HK-2 (cell line): ENCODE data around the gene WDR77.

ENCODE experiments used
- DNase-seq: peaks from one replicate; pipeline ENCODE4 v3.0.0-alpha.2; 2018; ENCODE audit not compliant: unreplicated experiment

The WDR77 gene

DNA sequence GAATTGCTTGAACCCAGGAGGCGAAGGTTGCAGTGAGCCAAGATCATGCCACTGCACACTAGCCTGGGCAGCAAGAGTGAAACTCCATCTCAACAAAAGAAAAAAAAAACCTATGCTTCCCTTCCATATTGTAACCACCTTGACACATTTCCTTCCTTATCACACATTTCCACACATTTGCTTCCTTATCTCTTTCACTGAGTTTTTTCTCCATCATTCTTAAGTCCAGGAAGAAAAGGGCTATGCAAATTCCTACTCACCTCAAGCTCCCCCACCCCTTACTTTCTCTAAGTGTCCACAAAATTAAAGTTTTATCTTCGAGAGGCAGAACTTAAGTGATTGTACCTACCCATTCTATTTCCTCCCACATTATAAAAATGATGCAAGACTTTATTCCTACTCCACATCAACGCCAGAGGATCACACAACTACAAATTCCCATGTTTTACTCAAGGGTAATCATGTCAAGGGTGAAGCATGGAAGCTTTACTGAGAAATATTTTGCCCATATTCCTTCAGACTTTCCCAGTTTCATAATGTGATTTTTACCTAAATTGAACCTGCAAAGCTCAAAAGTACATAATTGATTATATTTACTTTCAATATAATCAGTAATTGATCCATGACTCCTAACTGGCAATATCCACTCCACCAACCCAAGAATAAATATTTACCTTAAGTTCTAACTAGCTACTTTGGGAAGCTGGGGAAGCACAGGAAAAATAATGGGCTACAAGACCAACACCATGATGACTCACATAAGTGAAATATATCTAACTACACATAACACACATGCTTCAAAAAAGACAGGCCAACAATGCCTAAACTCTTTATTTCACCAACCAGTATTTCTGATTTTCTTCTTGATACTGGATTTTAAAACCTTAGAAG is 9.3 kb downstream of the WDR77 start:
- DNase-seq, result no peak

DNA sequence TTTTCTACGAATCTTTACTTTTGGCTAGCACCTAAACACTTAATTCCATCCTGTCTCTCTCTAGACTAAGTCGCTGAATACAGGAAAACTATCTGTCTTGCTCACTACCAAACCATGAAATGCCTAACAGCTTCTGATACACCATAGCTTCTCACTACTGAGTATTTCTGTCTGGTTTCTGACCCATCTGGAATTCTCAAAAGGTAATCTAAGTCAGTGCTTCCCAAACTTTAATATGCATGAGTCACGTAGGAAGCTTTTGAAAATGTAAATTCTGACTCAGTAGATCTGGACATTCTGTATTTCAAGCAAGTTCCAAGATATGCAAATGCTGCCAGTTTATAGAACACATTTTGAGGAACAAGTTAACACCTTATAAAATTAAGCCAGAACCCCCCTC is 12.3 kb downstream of the WDR77 start:
- DNase-seq, result no peak

DNA sequence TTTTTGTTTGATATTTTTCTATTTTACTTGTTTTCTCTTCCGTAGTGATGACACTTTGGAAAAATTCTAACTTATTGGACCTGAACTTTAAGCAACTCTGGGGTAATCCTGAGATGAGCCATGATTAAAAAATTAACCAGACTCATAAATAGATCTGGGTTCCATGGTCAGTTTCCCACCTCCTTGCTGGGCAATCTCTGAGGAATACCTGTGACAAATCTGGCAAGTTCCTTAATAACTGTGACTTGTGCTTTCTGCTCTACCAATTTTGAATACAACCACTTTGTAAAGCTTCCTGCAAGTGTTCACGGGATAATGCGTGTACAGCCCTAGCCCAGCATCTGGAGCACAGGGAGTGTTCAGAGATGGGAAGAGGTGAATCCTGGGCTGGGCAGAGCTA is 24.8 kb downstream of the WDR77 start:
- DNase-seq, result no peak

DNA sequence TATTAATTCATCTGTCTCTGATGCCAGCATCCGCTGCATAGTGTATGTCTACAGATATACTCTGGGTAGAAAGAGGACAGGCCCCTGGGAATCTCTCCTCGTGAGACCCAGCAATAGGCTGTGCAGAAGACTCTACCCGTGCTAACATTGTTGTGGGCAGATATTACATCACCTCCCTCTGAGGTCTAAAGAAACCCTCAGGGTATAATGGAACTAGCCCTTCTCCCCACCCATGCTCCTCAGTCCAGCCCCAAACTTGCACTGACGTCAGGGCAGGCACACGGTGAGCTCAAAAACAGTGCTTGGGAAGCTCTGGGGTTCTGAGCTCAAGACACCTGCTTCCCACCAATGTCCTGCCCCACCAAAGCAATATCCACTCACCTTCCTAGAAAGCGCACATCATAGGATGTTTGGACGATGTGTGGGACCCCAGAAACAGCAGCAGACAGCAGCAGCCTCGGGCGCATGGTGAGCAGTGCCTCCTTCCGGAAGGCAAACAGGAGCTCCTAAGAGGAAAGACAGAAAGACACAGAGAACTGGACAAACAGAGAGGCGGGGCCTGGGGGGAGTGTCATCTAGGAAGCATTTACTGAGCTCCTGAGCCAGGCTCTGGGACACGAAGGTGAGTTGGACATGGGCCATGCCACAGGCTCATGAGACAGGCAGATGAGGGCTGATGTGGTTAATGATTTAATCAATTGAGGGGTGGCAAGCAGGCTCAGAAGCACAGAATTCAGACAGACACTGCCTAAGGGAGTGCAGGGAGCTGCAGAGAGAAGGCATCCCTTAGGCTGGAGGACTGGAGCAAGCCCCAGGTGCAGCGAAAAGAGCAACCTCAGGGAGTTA is 26.3 kb downstream of the WDR77 start:
- peak; percentile 83 for DNase-seq

DNA sequence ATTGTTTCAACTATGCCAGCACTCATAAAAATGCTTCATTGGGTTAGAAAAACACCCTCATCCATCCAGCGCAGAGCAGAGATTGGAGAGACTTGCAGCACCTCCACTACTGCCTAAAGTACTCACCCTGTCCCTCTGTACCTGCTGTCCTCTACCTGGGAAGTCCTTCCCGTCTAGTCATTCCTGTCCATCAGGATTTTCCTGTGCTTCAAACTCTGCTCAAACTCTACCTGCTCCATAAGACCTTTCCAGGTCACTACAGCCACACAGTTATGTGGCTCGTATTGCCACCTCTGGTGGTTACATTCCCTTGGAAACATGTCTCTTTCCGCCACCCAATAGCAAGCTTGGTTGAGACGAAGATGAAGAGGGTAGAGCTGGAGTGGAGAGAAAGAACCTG is 28.7 kb downstream of the WDR77 start:
- no peak for DNase-seq

DNA sequence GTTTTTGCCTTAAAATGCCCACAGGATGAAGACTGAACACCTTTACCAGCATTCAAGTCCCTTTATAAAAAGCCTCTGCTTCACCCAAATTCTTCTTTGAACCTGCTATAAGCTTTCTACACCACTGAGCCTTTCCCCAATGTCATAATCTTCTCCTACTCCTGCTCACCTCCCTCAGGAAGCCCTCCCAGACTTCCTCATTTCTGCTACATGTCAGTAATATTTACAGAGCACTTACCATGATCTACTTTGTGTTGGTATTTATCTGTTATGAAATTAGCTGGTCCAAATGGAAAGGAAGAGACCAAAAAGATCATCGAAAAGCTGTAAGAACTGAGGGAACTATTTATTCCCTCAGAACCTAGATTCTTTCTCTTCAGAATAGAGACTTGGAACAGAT is 30.0 kb downstream of the WDR77 start:
- no peak for DNase-seq

DNA sequence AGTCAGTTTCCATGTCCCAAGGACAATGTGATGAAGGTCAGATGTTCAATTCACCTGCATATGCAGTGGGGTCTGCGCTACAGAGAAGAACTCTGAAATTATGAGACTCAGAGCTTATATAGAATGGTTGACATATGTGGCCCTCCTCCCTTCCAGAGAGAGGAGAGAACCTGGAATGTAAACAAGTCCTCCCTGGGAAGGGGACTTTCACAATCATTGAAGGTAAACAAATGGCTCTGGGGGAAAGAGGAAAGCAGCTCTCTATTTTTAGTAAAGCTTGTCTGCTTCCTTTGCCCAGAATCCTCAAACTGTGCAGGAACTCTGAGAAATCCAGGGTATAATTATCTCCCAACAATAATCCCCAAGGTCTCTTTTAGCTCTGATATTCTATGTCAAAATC is 31.3 kb downstream of the WDR77 start:
- no peak for DNase-seq

DNA sequence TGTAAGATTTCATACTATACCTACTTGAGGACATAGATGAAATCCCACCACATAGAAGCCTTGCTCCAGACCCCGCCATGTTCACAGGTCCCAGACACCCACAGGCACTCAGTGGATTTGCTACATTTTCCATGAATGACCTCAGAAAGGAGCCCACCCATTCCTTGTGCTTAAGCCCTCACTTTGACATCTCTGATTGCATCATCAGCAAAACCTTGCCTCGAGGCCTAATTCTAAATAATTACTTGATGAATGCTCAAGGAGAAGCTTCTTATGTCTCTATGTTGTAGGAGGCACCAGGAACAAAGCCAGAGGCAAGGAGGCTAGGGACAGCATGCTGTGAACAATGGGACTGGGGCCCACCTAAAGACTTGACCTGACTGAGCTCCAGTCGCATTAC is 33.6 kb downstream of the WDR77 start:
- no peak for DNase-seq

DNA sequence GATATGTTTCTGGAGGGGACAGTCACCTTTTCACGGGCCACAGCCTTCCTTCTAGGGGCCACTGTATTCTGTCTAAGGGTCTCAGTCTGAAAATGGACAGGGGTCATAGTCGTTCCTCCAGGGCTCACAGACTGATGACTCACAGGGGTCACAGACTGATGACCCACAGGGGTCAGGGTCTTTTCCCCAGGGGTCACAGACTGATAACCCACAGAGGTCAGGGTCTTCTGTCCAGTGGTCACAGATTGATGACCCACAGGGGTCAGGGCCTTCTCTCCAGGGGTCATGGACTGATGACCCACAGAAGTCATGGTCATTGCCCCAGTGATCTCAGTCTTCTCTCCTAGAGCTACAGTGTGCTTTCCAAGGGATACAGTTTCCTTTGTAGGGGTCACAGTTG is 34.3 kb downstream of the WDR77 start:
- DNase-seq, result no peak

DNA sequence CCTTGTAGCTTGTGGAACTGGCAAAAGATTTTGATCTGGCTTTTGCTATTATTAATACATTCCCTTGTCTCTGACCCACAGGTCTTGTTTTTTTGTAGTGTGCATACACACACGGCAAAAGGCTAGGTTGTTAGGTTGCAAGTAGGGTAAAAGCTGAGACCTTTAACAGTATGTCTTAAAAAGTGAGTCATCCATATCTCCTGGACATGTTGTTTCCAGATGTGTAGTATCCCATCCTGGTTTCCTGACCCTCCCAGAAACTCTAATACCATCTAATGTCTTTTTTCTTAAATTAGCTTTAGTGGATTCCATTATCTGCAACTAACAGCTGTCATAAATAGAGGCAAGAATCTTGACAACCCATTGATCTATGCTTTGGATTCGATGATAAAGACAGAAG is 36.2 kb downstream of the WDR77 start:
- DNase-seq, result no peak

DNA sequence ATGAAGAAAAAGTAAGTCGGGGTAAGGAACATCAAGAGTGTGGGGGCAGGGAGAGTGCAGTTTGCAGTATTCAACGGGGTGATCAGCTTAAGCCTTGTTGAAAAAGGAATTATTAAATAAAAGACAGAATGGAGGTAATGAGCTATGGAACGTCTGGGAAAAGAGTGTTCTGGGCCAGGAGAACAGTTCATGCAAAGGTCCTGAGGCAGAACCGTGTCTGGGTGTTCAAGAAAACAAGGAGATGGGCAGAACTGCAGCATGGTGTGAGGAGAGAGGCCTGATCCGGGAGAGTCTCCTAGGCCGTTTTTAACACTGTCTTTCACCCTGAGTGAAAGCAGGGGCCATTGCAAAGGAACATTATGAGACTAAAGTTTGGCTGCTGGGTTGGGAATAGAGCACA is 41.8 kb downstream of the WDR77 start:
- no peak for DNase-seq

DNA sequence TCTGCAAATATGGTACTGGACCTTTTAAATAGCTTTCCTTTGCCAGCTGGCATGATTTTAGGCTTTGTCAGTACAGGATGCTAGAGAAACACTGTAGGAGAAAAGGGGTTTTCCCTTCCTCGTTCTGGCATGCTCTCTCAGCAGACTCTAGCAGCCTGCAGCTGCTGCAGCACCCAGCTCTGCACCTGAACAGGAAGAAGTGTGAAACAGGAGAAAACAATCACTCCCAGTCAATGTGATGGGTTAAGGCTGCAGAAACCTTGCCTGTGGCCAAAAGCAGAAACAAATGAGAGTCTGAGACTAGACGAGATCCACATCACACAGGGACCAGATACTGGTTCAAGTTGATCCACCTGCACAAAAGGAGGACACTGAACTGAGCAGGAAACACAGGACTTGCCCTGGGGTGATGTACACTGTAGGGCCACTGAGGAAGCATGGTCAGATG is 42.7 kb downstream of the WDR77 start:
- DNase-seq, result no peak

DNA sequence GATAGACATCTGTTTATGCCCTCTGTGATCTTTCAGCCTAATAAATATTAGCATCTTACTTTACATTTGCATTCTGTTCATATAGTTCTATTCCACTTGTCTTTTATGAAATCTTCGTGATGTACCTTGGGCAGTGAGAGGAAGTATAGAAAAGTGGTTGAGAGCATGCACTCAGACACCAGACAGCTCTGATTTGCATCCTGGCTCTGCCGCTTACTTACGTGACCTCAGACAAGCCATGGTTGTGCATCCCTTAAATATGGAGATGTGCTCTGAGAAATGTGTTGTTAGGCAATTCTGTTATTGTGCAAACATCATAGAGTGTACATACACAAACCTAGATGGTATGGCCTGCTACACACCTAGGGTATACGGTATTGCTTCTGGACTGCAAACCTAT is 44.5 kb downstream of the WDR77 start:
- no peak for DNase-seq

DNA sequence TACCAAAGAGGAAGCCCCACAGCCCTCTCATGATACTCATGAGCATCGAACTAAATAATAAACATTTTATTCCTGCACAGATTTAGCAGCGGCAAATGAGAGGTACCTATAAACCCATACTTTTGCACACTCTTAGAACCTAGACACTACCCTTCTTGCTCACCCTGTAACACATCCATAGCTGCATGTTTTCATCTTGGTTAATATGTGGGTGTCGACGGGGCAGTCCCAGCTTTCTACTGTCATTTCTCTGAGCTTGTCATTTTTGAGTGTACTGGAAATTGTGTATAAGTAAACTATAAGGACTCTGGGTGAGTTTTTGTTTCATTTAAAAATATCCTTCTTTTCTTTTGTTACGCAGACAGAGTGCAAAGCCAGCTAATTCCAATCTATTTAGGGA is 47.0 kb downstream of the WDR77 start:
- DNase-seq, result no peak

DNA sequence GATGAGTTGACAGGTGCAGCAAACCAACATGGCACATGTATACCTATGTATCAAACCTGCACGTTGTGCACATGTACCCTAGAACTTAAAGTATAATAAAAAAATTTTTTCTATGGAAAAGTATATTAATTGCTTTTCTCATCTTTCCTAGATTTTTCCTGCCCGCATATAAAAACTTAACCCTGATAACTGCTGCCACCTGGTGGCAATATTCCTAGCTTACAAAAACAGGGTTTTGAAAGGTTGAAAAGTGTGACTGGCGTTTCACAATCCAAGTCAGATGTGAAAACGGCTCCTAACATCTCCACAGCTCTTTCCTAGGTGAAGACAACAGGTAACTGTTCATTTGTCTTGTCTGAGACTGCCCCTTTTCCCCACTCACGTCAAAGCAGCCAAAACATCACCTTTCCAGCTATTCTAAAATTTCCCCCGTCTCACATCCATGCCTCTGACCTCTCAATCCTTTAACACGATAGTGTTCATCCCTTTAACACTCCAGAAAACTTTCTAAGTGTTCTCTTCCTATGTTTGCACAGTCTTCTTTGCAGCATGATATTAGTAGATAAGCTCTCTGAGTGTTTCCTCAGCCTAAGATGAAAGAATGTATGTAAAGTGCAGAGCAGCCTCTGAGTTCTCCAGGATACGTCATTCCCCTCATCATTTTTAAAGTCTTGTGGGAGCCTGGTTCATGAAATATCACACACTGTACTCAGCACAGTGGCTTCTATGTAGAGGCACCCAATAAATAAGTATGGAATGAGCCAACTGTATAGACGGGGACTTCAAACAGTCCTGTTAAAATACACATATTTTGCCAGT is 49.1 kb downstream of the WDR77 start:
- DNase-seq, result peak; percentile 20

DNA sequence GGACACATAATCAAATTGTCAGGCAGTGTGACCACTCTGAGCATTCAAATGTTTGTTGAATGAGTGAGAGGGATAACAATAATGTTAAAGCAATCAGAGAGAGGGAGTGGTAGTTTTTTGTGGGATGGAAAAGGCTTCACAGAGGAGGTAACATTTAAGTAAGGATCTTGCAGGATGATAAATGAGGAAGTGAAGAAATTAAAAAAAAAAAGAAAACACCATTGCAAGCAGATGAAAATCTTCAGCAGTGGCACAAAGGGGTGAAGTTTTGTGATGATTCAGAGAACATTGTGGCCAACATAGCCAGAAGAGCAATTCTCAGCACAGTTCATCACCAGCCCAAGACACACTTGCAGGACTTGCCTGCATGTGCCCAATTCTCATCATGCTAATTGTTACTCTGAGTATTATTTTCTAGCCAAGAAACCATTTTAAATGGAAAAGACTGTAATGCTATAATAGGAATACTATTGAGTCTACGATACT is 56.6 kb downstream of the WDR77 start:
- DNase-seq, result no peak

DNA sequence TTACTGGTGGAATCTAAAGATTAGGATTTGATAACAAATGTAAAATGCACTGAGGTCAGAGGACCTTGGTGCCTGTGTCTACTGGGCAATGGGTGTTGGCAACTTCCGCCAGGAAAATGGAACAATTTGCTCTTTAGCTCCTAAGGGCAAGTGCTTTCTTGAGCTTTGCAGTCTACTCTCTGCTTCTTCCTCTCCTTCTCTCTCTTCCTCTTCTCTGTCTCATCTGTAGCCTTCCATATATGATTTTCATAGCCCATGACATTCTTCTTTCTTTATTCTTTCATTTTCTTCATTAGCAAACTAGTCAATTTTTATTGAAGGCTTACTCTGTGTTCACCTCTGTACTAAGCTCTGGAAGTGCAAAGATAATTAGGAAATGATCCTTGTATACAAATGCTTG is 57.0 kb downstream of the WDR77 start:
- DNase-seq, result no peak
